DMS114 treated with DMSO at 0.1 percent for 48 hours (cell line): ENCODE results near the gene ECHDC3.
"Not testable (repeated sequence)": the region's sequence is repeated elsewhere in the genome, so short reads cannot be mapped to it uniquely, and the experiment has no call there.

Experiments
- DNase-seq: peaks from one replicate; lab custom pipeline; 2025; ENCODE audit not compliant: unreplicated experiment; lab: John Stamatoyannopoulos, UW

ECHDC3 gene

GRCh38 chr10:11742009-11742778 lies at the start of gene ECHDC3:
ECHDC3 (plus strand) TSS chr10:11742382; CDS start chr10:11742577, 195 bp downstream.
- DNase-seq, result peak; percentile 29

- DNase-seq, result no peak
Observed at GRCh38 chr10:11693376-11693775, 48.8 kb upstream of the ECHDC3 start.

- no peak for DNase-seq
Observed at GRCh38 chr10:11695779-11696178, 46.4 kb upstream of the ECHDC3 start.

- no peak for DNase-seq
Observed at GRCh38 chr10:11697718-11698527, 44.3 kb upstream of the ECHDC3 start.

GRCh38 chr10:11698691-11699549 lies 43.3 kb upstream of the ECHDC3 start:
- no peak for DNase-seq

- no peak for DNase-seq
Observed at GRCh38 chr10:11699550-11700097, 42.6 kb upstream of the ECHDC3 start.

GRCh38 chr10:11700539-11700938 lies 41.6 kb upstream of the ECHDC3 start:
- no peak for DNase-seq

GRCh38 chr10:11701451-11702095 lies 40.6 kb upstream of the ECHDC3 start:
- no peak for DNase-seq

GRCh38 chr10:11702264-11702663 lies 39.9 kb upstream of the ECHDC3 start:
- DNase-seq, result no peak

- DNase-seq, result no peak
Observed at GRCh38 chr10:11704092-11704491, 38.1 kb upstream of the ECHDC3 start.

GRCh38 chr10:11705722-11706121 lies 36.5 kb upstream of the ECHDC3 start:
- no peak for DNase-seq

GRCh38 chr10:11706895-11707567 lies 35.2 kb upstream of the ECHDC3 start:
- DNase-seq, result no peak

GRCh38 chr10:11707624-11708350 lies 34.4 kb upstream of the ECHDC3 start:
- no peak for DNase-seq

GRCh38 chr10:11708801-11709200 lies 33.4 kb upstream of the ECHDC3 start:
- not testable (repeated sequence) for DNase-seq

GRCh38 chr10:11712744-11713143 lies 29.4 kb upstream of the ECHDC3 start:
- no peak for DNase-seq

- DNase-seq, result no peak
Observed at GRCh38 chr10:11713186-11713743, 28.9 kb upstream of the ECHDC3 start.

- no peak for DNase-seq
Observed at GRCh38 chr10:11713963-11714362, 28.2 kb upstream of the ECHDC3 start.

GRCh38 chr10:11714750-11715365 lies 27.3 kb upstream of the ECHDC3 start:
- no peak for DNase-seq
